IPS-18a (cell line): Measurements from ENCODE around the gene SLIT2.

ENCODE experiments used
- H3K27ac ChIP-seq: one replicate; pipeline ENCODE4 v1.5.1; 2013; ENCODE audit warnings: low read length
- H3K27me3 ChIP-seq: one replicate; pipeline ENCODE4 v1.6.1; 2013; ENCODE audit warnings: mild to moderate bottlenecking, low read length; ENCODE audit not compliant: control insufficient read depth, insufficient read depth
- H3K36me3 ChIP-seq: one replicate; pipeline ENCODE4 v1.6.1; 2013; ENCODE audit warnings: low read depth, low read length; ENCODE audit not compliant: control insufficient read depth
- H3K4me1 ChIP-seq: one replicate; pipeline ENCODE4 v1.6.1; 2013; ENCODE audit warnings: low read depth, low read length; ENCODE audit not compliant: control insufficient read depth
- H3K4me3 ChIP-seq: one replicate; pipeline ENCODE4 v1.5.1; 2013; ENCODE audit warnings: low read length
- H3K9ac ChIP-seq: one replicate; pipeline ENCODE4 v1.6.1; 2013; ENCODE audit warnings: mild to moderate bottlenecking, low read length, moderate library complexity
- H3K9me3 ChIP-seq: one replicate; pipeline ENCODE4 v1.6.1; 2013; ENCODE audit warnings: low read depth, low read length; ENCODE audit not compliant: control insufficient read depth

SLIT2 gene

GRCh38 chr4:20253735-20254409 is 2.2 kb downstream of the SLIT2 start:
- peaks cover 76% of the 10 kb centered on the region for H3K27me3 ChIP-seq
- peak overlapping the region; percentile 76 for H3K4me3 ChIP-seq
- no peaks in the 10 kb centered on the region for H3K36me3 ChIP-seq
- no peak overlapping the region for H3K27ac ChIP-seq
- no peaks in the 10 kb centered on the region for H3K9me3 ChIP-seq
- H3K4me1 ChIP-seq = peaks cover 13% of the 10 kb centered on the region
- no peak overlapping the region for H3K9ac ChIP-seq

DNA sequence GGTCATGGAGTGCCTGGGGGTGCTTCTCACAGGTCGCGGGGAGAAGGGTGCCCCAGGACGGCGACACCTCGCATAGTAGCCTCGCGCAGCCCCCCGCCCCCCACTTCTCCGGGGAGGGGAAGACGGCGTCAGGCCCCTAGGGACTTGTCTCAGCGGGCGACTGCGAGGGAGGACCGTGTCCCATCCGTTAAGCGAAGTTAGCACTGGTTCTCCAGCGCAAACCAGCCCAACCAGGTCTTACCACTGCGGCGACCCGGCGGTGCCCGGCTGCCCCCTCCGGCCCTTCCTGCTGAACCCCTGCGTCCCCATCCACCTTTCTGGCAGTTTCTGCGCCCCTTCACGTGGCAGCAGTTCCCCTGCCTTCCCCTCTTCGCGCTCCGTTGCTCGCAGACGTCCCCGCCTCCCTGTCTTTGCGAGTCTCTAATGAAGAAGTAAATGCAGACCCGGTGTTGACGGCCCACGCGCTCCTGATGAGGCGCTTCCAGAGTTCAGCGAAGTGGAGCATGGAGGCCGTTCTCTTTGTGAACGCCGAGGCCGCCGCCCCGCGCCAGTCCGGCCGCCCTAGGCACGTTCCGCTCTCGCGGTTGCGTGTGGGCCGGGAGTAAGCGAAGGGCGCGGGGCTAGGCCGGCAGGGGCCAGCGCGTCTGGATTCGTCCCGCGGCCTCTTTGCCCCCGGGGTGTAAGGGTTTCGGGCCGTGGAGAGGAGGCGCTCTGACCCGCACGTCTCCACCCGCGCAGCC is 3.0 kb downstream of the SLIT2 start:
- peak overlapping the region; percentile 76 for H3K4me3 ChIP-seq

GRCh38 chr4:20255251-20255586 is 3.5 kb downstream of the SLIT2 start:
- Histone ChIP-seq H3K4me3 (peak overlapping the region; percentile 76), H3K27ac (no peak overlapping the region), H3K36me3 (no peaks in the 10 kb centered on the region), H3K27me3 (peaks cover 73% of the 10 kb centered on the region), H3K9ac (no peak overlapping the region), H3K9me3 (no peaks in the 10 kb centered on the region), H3K4me1 (peaks cover 13% of the 10 kb centered on the region)

More for the DNA sequence above, 3.0 kb downstream of the SLIT2 start:
- no peak overlapping the region for H3K9ac ChIP-seq
- no peaks in the 10 kb centered on the region for H3K36me3 ChIP-seq
- no peaks in the 10 kb centered on the region for H3K9me3 ChIP-seq
- no peak overlapping the region for H3K27ac ChIP-seq
- H3K4me1 ChIP-seq = peaks cover 13% of the 10 kb centered on the region
- H3K27me3 ChIP-seq = peaks cover 76% of the 10 kb centered on the region

GRCh38 chr4:20255823-20256222 is 4.1 kb downstream of the SLIT2 start:
- H3K4me1 ChIP-seq = peaks cover 13% of the 10 kb centered on the region
- peaks cover 67% of the 10 kb centered on the region for H3K27me3 ChIP-seq
- H3K27ac ChIP-seq = no peak overlapping the region
- H3K36me3 ChIP-seq = no peaks in the 10 kb centered on the region
- no peaks in the 10 kb centered on the region for H3K9me3 ChIP-seq
- no peak overlapping the region for H3K9ac ChIP-seq
- peak overlapping the region; percentile 76 for H3K4me3 ChIP-seq

DNA sequence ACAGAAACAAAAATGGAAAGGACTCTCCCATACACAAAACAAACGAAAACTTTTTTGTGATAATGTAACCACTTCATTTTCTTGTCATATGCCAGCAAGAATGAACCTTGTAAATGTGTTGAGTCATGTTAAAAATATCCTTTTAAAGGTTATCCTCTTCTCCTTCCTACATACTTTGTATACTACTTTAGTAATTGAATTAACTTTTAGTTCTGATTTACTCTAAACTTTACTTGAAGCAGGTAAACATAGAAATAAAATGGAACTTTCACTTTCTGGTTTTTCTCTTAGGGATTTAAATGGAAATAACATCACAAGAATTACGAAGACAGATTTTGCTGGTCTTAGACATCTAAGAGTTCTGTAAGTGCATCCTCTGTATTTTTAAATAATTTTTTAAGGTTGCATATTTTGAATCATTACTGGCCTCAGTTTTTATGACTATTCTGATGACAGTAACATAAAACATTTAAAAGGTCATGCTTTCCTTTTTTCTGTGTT is 4.7 kb downstream of the SLIT2 start:
- no peak overlapping the region for H3K27ac ChIP-seq
- H3K27me3 ChIP-seq = peaks cover 61% of the 10 kb centered on the region
- H3K4me3 ChIP-seq = no peak overlapping the region
- no peaks in the 10 kb centered on the region for H3K36me3 ChIP-seq
- H3K9ac ChIP-seq = no peak overlapping the region
- H3K4me1 ChIP-seq = peaks cover 13% of the 10 kb centered on the region
- no peaks in the 10 kb centered on the region for H3K9me3 ChIP-seq

DNA sequence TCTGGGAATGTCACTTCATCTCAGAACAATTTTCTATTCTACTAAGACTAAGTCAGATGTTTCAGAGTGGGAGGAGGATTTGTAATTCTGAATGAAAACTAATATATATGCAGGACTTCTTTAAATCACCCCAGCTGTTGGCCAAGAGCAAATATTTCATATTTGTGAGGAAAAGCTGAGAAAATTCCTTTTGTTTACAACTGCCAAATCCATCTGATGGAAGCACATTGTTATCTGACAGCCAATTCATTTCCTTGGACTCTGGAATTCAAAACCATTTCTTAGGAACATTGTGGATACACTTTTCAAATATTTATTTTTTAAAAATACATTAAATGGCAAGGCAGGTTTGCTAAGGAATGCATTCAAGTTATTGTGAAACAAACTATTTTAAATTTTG is 8.0 kb downstream of the SLIT2 start:
- H3K27ac ChIP-seq = no peak overlapping the region
- H3K9me3 ChIP-seq = no peaks in the 10 kb centered on the region
- peaks cover 13% of the 10 kb centered on the region for H3K4me1 ChIP-seq
- no peak overlapping the region for H3K9ac ChIP-seq
- no peaks in the 10 kb centered on the region for H3K36me3 ChIP-seq
- H3K4me3 ChIP-seq = no peak overlapping the region
- peaks cover 33% of the 10 kb centered on the region for H3K27me3 ChIP-seq

- Histone ChIP-seq H3K27me3 (peaks cover 22% of the 10 kb centered on the region), H3K4me3 (no peak overlapping the region), H3K27ac (no peak overlapping the region), H3K9ac (no peak overlapping the region), H3K36me3 (no peaks in the 10 kb centered on the region), H3K9me3 (no peaks in the 10 kb centered on the region), H3K4me1 (peaks cover 6% of the 10 kb centered on the region)
These were observed 9.1 kb downstream of the SLIT2 start for GRCh38 chr4:20260821-20261220.

GRCh38 chr4:20262221-20262620 is 10.5 kb downstream of the SLIT2 start:
- no peaks in the 10 kb centered on the region for H3K4me1 ChIP-seq
- H3K4me3 ChIP-seq = no peak overlapping the region
- no peak overlapping the region for H3K9ac ChIP-seq
- no peaks in the 10 kb centered on the region for H3K36me3 ChIP-seq
- H3K9me3 ChIP-seq = no peaks in the 10 kb centered on the region
- peaks cover 8% of the 10 kb centered on the region for H3K27me3 ChIP-seq
- H3K27ac ChIP-seq = no peak overlapping the region

- no peaks in the 10 kb centered on the region for H3K36me3 ChIP-seq
- H3K27me3 ChIP-seq = no peaks in the 10 kb centered on the region
- H3K9me3 ChIP-seq = no peaks in the 10 kb centered on the region
- H3K9ac ChIP-seq = no peak overlapping the region
- H3K4me1 ChIP-seq = no peaks in the 10 kb centered on the region
- no peak overlapping the region for H3K4me3 ChIP-seq
- H3K27ac ChIP-seq = no peak overlapping the region
These were observed 13.0 kb downstream of the SLIT2 start for GRCh38 chr4:20264688-20265087.

DNA sequence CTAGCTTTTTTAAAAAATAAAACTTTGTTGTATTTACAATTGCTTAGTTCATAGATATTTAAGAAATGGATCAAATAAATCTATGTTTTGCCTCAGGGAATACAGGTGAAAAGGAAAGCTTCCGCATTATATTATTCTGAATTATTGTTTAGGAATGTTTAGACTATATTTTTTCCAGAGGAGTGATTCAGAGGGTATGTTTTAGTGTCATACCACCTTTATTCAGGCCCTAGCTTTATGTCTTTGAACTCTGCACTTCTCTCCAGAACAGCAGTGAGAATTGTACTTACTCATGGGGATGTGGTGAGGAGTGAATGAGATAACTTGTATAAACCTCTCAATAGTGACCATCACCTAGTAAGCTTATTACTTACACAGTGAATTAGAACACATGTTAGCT is 14.0 kb downstream of the SLIT2 start:
- H3K4me1 ChIP-seq = no peaks in the 10 kb centered on the region
- no peaks in the 10 kb centered on the region for H3K9me3 ChIP-seq
- no peak overlapping the region for H3K9ac ChIP-seq
- no peaks in the 10 kb centered on the region for H3K36me3 ChIP-seq
- no peak overlapping the region for H3K4me3 ChIP-seq
- no peak overlapping the region for H3K27ac ChIP-seq
- no peaks in the 10 kb centered on the region for H3K27me3 ChIP-seq

- no peak overlapping the region for H3K27ac ChIP-seq
- no peaks in the 10 kb centered on the region for H3K9me3 ChIP-seq
- no peak overlapping the region for H3K9ac ChIP-seq
- H3K27me3 ChIP-seq = no peaks in the 10 kb centered on the region
- H3K36me3 ChIP-seq = no peaks in the 10 kb centered on the region
- no peaks in the 10 kb centered on the region for H3K4me1 ChIP-seq
- no peak overlapping the region for H3K4me3 ChIP-seq
These were observed 14.7 kb downstream of the SLIT2 start for GRCh38 chr4:20266215-20267082.
